GM12878 (cell line): ENCODE results near the gene ADISSP. TPM values are rescaled to one million over a fixed set of nuclear protein-coding genes. Genes with fewer than 3 reads are reported as not detected.

Source experiments
- HDGF ChIP-seq: fragments of 450-650 bp; IDR thresholded peaks from 2 replicates; pipeline ENCODE4 v1.6.1; 2016; ENCODE audit warnings: antibody characterized with exemption
- LARP7 ChIP-seq: fragments of 450-650 bp; IDR thresholded peaks from 2 replicates; pipeline ENCODE4 v1.6.1; 2017; ENCODE audit warnings: mild to moderate bottlenecking
- MLLT1 ChIP-seq: fragments of 450-650 bp; IDR thresholded peaks from 2 replicates; pipeline ENCODE4 v1.6.1; 2016; ENCODE audit warnings: mild to moderate bottlenecking
- NRF1 ChIP-seq: conservative IDR thresholded peaks from 2 replicates; pipeline ENCODE4 v1.6.1; 2011; ENCODE audit warnings: mild to moderate bottlenecking, low read depth, low read length, improper control_type of control experiment
- ZNF687 ChIP-seq: fragments of 450-650 bp; IDR thresholded peaks from 2 replicates; pipeline ENCODE4 v1.6.1; 2017; ENCODE audit warnings: mild to moderate bottlenecking, moderate library complexity
- polyA plus RNA-seq, 11 experiments: library from polyadenylated mRNA; depleted of rRNA in 4 of 11; unstranded in 6 of 11; stranded (reverse) in 5 of 11; fragments of >200 nt; fragmentation: Nextera tagmentation in 4 of 11; fragmentation: Illumina TruSeq in 1 of 11; extraction: Ambion mirVana in 4 of 11; extraction: Trizol in 1 of 11; gene quantifications; 1 replicate in 1 of 11; 2 replicates in 10 of 11; pipeline versions ENCODE4 v1.2.1 to v1.2.3, GENCODE V29; 2011 to 2016; ENCODE audit warnings: inconsistent platforms in 2 of 11, missing spikeins in 2 of 11, low read depth in 1 of 11
- total RNA-seq, 4 experiments: library from RNA; depleted of rRNA in 3 of 4; stranded (reverse); fragments of >200 nt in 3 of 4; fragmentation: Illumina TruSeq in 1 of 4; extraction: Trizol in 1 of 4; gene quantifications; 2 replicates each; pipeline versions ENCODE4 v1.2.1 to v1.2.3, GENCODE V29; 2013 to 2021
- TF ChIP-seq, protein P1 (sequence below): fragments of 150-350 bp; IDR thresholded peaks from 2 replicates; pipeline ENCODE4 v1.6.1; 2014; ENCODE audit warnings: mild to moderate bottlenecking, low read depth, low read length
- TF ChIP-seq, protein P2 (sequence below): fragments of 450-650 bp; IDR thresholded peaks from 2 replicates; pipeline ENCODE4 v1.6.1; 2017; ENCODE audit warnings: antibody characterized with exemption, mild to moderate bottlenecking, moderate library complexity
- TF ChIP-seq, protein P3 (sequence below): IDR thresholded peaks from 2 replicates; pipeline ENCODE4 v1.6.1; 2012; ENCODE audit warnings: low read depth, low read length, improper control_type of control experiment

Gene ADISSP
- total and polyA plus RNA-seq, 10 of the 15 experiments (the other 5 are each of a cell fraction or from before 2014, with no cell fraction given): 0.80 to 96.3 (median 38.6) TPM

DNA sequence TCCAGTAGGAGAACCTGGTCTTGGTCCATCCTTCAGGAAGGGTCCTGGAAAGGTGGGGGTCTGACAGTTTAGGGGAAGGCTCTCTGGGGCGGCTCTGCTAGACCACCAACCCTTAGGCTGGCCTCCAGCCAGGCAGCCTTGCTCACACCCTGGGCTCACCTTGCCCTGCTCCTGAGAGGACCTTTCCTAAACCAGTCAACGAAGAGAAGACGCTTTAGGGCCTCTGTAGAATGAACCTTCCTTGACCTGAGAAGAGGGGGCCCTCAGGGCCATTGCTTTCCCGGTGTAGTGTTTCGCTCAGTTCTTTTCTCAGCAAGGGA is 29.6 kb upstream of the ADISSP start (continued):
- TF ChIP-seq, protein P1, sequence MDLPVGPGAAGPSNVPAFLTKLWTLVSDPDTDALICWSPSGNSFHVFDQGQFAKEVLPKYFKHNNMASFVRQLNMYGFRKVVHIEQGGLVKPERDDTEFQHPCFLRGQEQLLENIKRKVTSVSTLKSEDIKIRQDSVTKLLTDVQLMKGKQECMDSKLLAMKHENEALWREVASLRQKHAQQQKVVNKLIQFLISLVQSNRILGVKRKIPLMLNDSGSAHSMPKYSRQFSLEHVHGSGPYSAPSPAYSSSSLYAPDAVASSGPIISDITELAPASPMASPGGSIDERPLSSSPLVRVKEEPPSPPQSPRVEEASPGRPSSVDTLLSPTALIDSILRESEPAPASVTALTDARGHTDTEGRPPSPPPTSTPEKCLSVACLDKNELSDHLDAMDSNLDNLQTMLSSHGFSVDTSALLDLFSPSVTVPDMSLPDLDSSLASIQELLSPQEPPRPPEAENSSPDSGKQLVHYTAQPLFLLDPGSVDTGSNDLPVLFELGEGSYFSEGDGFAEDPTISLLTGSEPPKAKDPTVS: no peak
- TF ChIP-seq, protein P2, sequence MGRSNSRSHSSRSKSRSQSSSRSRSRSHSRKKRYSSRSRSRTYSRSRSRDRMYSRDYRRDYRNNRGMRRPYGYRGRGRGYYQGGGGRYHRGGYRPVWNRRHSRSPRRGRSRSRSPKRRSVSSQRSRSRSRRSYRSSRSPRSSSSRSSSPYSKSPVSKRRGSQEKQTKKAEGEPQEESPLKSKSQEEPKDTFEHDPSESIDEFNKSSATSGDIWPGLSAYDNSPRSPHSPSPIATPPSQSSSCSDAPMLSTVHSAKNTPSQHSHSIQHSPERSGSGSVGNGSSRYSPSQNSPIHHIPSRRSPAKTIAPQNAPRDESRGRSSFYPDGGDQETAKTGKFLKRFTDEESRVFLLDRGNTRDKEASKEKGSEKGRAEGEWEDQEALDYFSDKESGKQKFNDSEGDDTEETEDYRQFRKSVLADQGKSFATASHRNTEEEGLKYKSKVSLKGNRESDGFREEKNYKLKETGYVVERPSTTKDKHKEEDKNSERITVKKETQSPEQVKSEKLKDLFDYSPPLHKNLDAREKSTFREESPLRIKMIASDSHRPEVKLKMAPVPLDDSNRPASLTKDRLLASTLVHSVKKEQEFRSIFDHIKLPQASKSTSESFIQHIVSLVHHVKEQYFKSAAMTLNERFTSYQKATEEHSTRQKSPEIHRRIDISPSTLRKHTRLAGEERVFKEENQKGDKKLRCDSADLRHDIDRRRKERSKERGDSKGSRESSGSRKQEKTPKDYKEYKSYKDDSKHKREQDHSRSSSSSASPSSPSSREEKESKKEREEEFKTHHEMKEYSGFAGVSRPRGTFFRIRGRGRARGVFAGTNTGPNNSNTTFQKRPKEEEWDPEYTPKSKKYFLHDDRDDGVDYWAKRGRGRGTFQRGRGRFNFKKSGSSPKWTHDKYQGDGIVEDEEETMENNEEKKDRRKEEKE: no peak
- TF ChIP-seq MLLT1: no peak
- no peak for TF ChIP-seq HDGF
- TF ChIP-seq NRF1: no peak
- TF ChIP-seq ZNF687: no peak
- TF ChIP-seq LARP7: no peak
- TF ChIP-seq, protein P3, sequence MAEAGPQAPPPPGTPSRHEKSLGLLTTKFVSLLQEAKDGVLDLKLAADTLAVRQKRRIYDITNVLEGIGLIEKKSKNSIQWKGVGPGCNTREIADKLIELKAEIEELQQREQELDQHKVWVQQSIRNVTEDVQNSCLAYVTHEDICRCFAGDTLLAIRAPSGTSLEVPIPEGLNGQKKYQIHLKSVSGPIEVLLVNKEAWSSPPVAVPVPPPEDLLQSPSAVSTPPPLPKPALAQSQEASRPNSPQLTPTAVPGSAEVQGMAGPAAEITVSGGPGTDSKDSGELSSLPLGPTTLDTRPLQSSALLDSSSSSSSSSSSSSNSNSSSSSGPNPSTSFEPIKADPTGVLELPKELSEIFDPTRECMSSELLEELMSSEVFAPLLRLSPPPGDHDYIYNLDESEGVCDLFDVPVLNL: no peak
